Vagina (tissue), 2 donors: ENCODE data around the gene OR10J5. TPM values are rescaled to one million over a fixed set of nuclear protein-coding genes. Genes with fewer than 3 reads are reported as not detected.
"Not testable (repeated sequence)": the region's sequence is repeated elsewhere in the genome, so short reads cannot be mapped to it uniquely, and the experiment has no call there.

Experiments used
- DNase-seq, 2 donors: peaks; one replicate each; pipeline ENCODE4 v3.0.0-alpha.2; 2017; ENCODE audit errors: extremely low spot score in 2 of 2
- H3K27ac ChIP-seq: fragments of 200-600 bp; sonication (generic); one replicate; pipeline ENCODE4 v1.5.1; 2019
- H3K27me3 ChIP-seq: fragments of 200-600 bp; sonication (generic); one replicate; pipeline ENCODE4 v1.5.1; 2019
- H3K36me3 ChIP-seq, 2 donors: fragments of 200-600 bp; sonication (generic); one replicate each; pipeline ENCODE4 v1.5.1; 2017 to 2019
- H3K4me1 ChIP-seq: fragments of 200-600 bp; sonication (generic); one replicate; pipeline ENCODE4 v1.5.1; 2019
- H3K4me3 ChIP-seq, 2 donors: fragments of 200-600 bp; sonication (generic); 1 replicate in 1 of 2; 2 replicates in 1 of 2; pipeline ENCODE4 v1.5.1; 2016 to 2019
- H3K9me3 ChIP-seq: fragments of 200-600 bp; sonication (generic); one replicate; pipeline ENCODE4 v1.5.1; 2019
- POLR2A ChIP-seq, 2 donors: fragments of 450-650 bp; IDR thresholded peaks; one replicate each; pipeline ENCODE4 v1.6.1; 2017; ENCODE audit warnings: antibody characterized with exemption in 2 of 2, mild to moderate bottlenecking in 2 of 2, moderate library complexity in 2 of 2
- POLR2AphosphoS5 ChIP-seq, 2 donors: sonication (generic); formaldehyde crosslinking; IDR thresholded peaks; one replicate each; pipeline ENCODE4 v1.9.0; 2017; ENCODE audit warnings: antibody characterized with exemption in 2 of 2, mild to moderate bottlenecking in 2 of 2, low read depth in 1 of 2; ENCODE audit not compliant: insufficient read depth in 1 of 2
- intact Hi-C: fragments of 100-400 bp; cut with DNase I; formaldehyde crosslinking; loops from one replicate; pipeline ENCODE4 v1.15.1; 2023
- total RNA-seq: library from RNA; depleted of rRNA; stranded (reverse); fragments of >200 nt; gene quantifications from one replicate; pipeline ENCODE4 v1.2.3, GENCODE V29; 2016
- TF ChIP-seq, protein P1 (sequence below), 3 experiments: fragments of 450-650 bp in 2 of 3; fragments of 200-600 bp in 1 of 3; sonication (generic) in 1 of 3; IDR thresholded peaks; one replicate each; pipeline ENCODE4 v1.5.1; 2017 to 2019; ENCODE audit warnings: antibody characterized with exemption in 3 of 3, mild to moderate bottlenecking in 2 of 3, moderate library complexity in 2 of 3

Gene OR10J5
- total RNA-seq, 1 donor from 2014 or later: not detected

DNA sequence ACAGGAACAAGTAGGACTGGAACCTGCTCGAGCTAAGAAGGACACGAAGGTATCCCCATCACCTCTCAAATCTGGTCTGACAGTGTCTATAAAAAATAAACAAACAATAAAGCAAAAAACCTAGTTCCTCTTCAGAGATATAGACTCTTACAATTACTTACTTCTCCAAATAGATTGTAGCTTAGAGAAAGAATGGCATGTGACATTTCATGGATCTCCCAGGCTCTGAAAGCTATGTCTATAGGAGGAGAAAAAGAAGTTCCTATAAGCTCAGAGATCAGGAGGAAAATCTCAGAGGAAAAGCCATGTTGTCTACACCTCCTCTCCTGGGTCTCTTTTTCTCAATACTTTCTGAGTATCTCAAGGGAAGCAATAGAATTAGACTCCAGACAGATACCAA, 12.3 kb upstream of the OR10J5 start:
- no peaks in the 10 kb centered on the region for H3K9me3 ChIP-seq
- no peaks in the 10 kb centered on the region for H3K4me1 ChIP-seq
- no peak overlapping the region for H3K27ac ChIP-seq
- H3K4me3 ChIP-seq: no peak overlapping the region
- no peak for TF ChIP-seq POLR2AphosphoS5 (IDR thresholded peaks at IDR 0.05; ENCODE audit: insufficient read depth in 1 of 2, low read depth in 1 of 2)
- TF ChIP-seq POLR2A (IDR thresholded peaks at IDR 0.05): no peak
- TF ChIP-seq, protein P1, sequence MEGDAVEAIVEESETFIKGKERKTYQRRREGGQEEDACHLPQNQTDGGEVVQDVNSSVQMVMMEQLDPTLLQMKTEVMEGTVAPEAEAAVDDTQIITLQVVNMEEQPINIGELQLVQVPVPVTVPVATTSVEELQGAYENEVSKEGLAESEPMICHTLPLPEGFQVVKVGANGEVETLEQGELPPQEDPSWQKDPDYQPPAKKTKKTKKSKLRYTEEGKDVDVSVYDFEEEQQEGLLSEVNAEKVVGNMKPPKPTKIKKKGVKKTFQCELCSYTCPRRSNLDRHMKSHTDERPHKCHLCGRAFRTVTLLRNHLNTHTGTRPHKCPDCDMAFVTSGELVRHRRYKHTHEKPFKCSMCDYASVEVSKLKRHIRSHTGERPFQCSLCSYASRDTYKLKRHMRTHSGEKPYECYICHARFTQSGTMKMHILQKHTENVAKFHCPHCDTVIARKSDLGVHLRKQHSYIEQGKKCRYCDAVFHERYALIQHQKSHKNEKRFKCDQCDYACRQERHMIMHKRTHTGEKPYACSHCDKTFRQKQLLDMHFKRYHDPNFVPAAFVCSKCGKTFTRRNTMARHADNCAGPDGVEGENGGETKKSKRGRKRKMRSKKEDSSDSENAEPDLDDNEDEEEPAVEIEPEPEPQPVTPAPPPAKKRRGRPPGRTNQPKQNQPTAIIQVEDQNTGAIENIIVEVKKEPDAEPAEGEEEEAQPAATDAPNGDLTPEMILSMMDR (IDR thresholded peaks at IDR 0.05): no peak
- no peaks in the 10 kb centered on the region for H3K27me3 ChIP-seq
- intact Hi-C loops: no loop called here
- DNase-seq: no peak
- no peaks in the 10 kb centered on the region for H3K36me3 ChIP-seq

DNA sequence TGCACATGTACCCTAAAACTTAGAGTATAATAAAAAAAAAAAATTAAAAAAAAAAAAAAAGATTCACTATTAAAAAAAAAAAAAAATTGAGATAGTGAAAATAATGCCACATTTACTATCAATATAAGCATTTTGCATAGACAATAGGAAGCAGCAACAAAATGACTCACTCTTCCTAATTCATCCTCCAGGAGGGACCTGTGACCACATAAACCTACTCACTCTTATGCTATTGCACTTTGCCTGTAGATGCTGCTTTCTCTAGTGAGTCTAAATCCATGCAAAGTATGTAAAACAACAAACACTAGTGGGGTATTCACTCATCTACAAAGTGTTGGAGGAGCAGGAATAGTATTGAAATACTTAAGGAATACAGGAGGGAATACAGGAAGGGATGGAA, 2.9 kb downstream of the OR10J5 start:
- TF ChIP-seq, protein P1 (IDR thresholded peaks at IDR 0.05): no peak
- TF ChIP-seq POLR2A (IDR thresholded peaks at IDR 0.05) (no peak), POLR2AphosphoS5 (IDR thresholded peaks at IDR 0.05; ENCODE audit: insufficient read depth in 1 of 2, low read depth in 1 of 2) (no peak)
- Histone ChIP-seq H3K27ac (no peak overlapping the region), H3K4me1 (no peaks in the 10 kb centered on the region), H3K27me3 (no peaks in the 10 kb centered on the region), H3K9me3 (no peaks in the 10 kb centered on the region), H3K4me3 (no peak overlapping the region), H3K36me3 (no peaks in the 10 kb centered on the region)
- intact Hi-C loops: no loop called here
- no peak for DNase-seq

DNA sequence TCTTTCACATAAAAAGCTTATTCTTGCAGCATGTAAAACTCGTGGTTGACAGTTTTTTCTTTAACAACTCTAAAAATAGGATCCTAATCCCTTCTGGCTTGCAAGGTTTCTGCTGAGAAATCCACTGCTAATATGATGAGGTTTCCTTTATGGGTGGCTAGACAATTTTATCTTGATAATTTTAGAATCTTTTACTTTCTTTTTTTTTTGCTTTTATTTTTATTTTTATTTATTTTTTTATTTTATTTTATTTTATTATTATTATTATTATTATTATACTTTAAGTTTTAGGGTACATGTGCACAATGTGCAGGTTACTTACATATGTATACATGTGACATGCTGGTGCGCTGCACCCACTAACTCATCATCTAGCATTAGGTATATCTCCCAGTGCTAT, 11.0 kb downstream of the OR10J5 start:
- DNase-seq, H3K27me3 ChIP-seq, H3K4me3 ChIP-seq, H3K36me3 ChIP-seq, H3K4me1 ChIP-seq, intact Hi-C loops, H3K27ac ChIP-seq, H3K9me3 ChIP-seq: not testable (repeated sequence)

DNA sequence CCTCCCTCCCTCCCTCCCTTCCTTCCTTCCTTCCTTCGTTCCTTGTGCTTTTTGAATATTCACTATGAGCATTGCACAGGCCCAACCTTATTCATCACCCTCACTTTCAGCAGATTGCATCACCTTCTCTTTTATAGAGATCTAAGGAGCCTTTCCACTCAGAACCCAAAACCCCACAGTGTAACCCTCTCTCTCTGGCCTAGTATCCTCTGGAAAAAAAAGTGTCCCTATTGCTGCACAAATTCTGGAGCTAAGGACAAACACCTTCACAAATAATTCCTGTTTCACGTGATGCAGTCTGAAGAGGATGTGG, 25.6 kb downstream of the OR10J5 start:
- H3K36me3 ChIP-seq: no peaks in the 10 kb centered on the region
- H3K9me3 ChIP-seq: no peaks in the 10 kb centered on the region
- no peaks in the 10 kb centered on the region for H3K27me3 ChIP-seq
- H3K4me3 ChIP-seq: no peak overlapping the region
- intact Hi-C loops: no loop called here
- H3K27ac ChIP-seq: no peak overlapping the region
- H3K4me1 ChIP-seq: no peaks in the 10 kb centered on the region
- no peak for DNase-seq
- TF ChIP-seq POLR2A (IDR thresholded peaks at IDR 0.05) (no peak), POLR2AphosphoS5 (IDR thresholded peaks at IDR 0.05; ENCODE audit: insufficient read depth in 1 of 2, low read depth in 1 of 2) (no peak)
- TF ChIP-seq, protein P1 (IDR thresholded peaks at IDR 0.05): no peak

DNA sequence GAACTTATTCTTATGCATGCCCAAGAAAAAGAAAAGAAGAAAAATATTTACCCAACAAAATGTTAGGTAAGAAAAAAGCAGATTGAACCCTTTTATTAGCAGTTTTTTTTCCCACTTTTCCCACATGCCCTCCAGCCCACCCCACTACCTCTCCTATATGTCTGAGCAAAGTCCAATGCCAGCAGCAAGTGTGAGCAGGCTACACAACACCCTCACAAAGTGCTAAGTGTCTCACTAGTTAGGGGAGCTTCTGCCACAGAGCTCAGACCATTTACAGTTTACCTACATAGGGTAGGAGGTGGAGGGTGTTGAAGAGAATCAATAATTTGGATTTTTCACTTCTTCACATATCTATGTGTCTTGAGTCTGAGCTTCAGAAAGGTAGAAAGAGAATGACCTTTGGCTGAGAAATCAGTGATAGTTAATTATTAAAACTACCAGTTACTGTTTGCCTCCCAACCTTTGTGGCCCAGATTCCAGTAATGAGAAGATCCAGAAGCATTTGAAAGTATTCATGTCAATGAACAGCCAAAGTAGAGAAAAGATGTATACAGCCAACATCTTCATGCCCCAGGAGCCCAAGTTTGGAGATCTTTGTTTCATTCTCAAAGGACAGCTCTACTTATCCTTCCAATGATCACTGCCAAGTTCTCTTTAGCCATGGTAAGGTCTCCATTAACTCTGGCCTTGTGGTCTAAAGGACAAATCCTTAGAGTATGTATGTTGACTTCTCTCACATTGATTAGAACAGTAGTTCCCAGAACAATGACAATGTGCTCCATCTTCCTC, 26.2 kb downstream of the OR10J5 start:
- Histone ChIP-seq H3K4me1 (no peaks in the 10 kb centered on the region), H3K27me3 (no peaks in the 10 kb centered on the region)

More for the DNA sequence above, 26.2 kb downstream of the OR10J5 start:
- Histone ChIP-seq H3K27ac (no peak overlapping the region), H3K36me3 (no peaks in the 10 kb centered on the region), H3K9me3 (no peaks in the 10 kb centered on the region), H3K4me3 (no peak overlapping the region)
- TF ChIP-seq POLR2AphosphoS5 (IDR thresholded peaks at IDR 0.05; ENCODE audit: insufficient read depth in 1 of 2, low read depth in 1 of 2): no peak
- no peak for TF ChIP-seq POLR2A (IDR thresholded peaks at IDR 0.05)
- TF ChIP-seq, protein P1 (IDR thresholded peaks at IDR 0.05): no peak
- intact Hi-C loops: no loop called here
- DNase-seq: no peak
